ENCODE results near the gene SRSF4.

- TF ChIP-seq EZH2 (IDR thresholded peaks at IDR 0.05; ENCODE audit: borderline replicate concordance, low read length) (no peak), CTCF (conservative IDR thresholded peaks at IDR 0.05 in 1 of 2, IDR thresholded peaks at IDR 0.05 in 1 of 2; ENCODE audit: extremely low read depth in 1 of 2, insufficient read depth in 1 of 2, low read depth in 1 of 2, low read length in 2 of 2) (no peak)
These were observed 4.5 kb downstream of the SRSF4 start for GRCh38 chr1:29177022-29177705.

Data from mammary epithelial cell (primary cell).